GM23338 (cell line): Measurements from ENCODE around the gene LHX4. TPM values are rescaled to one million over a fixed set of nuclear protein-coding genes. Genes with fewer than 3 reads are reported as not detected.

Source experiments
- ATAC-seq: fragments of 200-7000 bp; cut with Tn5 transposase; 3 replicates; pipeline ENCODE4 v1.9.1; 2020
- DNase-seq: peaks from one replicate; pipeline ENCODE4 v3.0.0-alpha.2; 2015; ENCODE audit warnings: low spot score
- H2AFZ ChIP-seq: fragments of 200-600 bp; sonication (generic); 2 replicates; pipeline ENCODE4 v1.8.0; 2016; ENCODE audit warnings: antibody characterized with exemption, mild to moderate bottlenecking, moderate library complexity
- H3F3A ChIP-seq: fragments of 200-600 bp; sonication (generic); replicated peaks from 2 replicates; pipeline ENCODE4 v1.8.0; 2017; ENCODE audit warnings: antibody characterized with exemption, mixed run types, low read depth
- H3K27ac ChIP-seq: fragments of 200-600 bp; sonication (generic); 2 replicates; pipeline ENCODE4 v1.6.1; 2016; ENCODE audit warnings: low read depth
- H3K27me3 ChIP-seq: fragments of 200-600 bp; sonication (generic); 2 replicates; pipeline ENCODE4 v1.8.0; 2016; ENCODE audit warnings: mild to moderate bottlenecking, mixed run types, moderate library complexity; ENCODE audit not compliant: insufficient read depth
- H3K36me3 ChIP-seq: fragments of 200-600 bp; sonication (generic); 2 replicates; pipeline ENCODE4 v1.8.0; 2016; ENCODE audit warnings: mild to moderate bottlenecking; ENCODE audit not compliant: insufficient read depth
- H3K4me1 ChIP-seq: fragments of 200-600 bp; sonication (generic); 2 replicates; pipeline ENCODE4 v1.8.0; 2016; ENCODE audit warnings: mild to moderate bottlenecking, moderate library complexity; ENCODE audit not compliant: insufficient read depth
- H3K4me2 ChIP-seq: fragments of 200-600 bp; sonication (generic); 2 replicates; pipeline ENCODE4 v1.7.1; 2017; ENCODE audit warnings: mixed run types
- H3K4me3 ChIP-seq: fragments of 200-600 bp; sonication (generic); 2 replicates; pipeline ENCODE4 v1.6.1; 2016; ENCODE audit warnings: mixed run types
- H3K79me2 ChIP-seq: fragments of 200-600 bp; sonication (generic); replicated peaks from 2 replicates; pipeline ENCODE4 v1.8.0; 2017; ENCODE audit warnings: mild to moderate bottlenecking; ENCODE audit not compliant: insufficient read depth
- H3K9me2 ChIP-seq: fragments of 200-600 bp; sonication (generic); 2 replicates; pipeline ENCODE4 v1.8.0; 2017; ENCODE audit not compliant: insufficient read depth
- H4K20me1 ChIP-seq: fragments of 200-600 bp; sonication (generic); replicated peaks from 2 replicates; pipeline ENCODE4 v1.8.0; 2017; ENCODE audit warnings: mild to moderate bottlenecking; ENCODE audit not compliant: insufficient read depth
- H3K27ac Mint-ChIP-seq: 2 replicates; pipeline ENCODE4 v1.8.0; 2020; ENCODE audit warnings: inconsistent platforms, mild to moderate bottlenecking, moderate library complexity, mixed read lengths
- H3K27me3 Mint-ChIP-seq: 3 replicates; pipeline ENCODE4 v1.8.0; 2022; ENCODE audit warnings: low read depth, mild to moderate bottlenecking, moderate library complexity, mixed read lengths, inconsistent platforms; ENCODE audit not compliant: insufficient read depth, poor library complexity
- H3K36me3 Mint-ChIP-seq: 3 replicates; pipeline ENCODE4 v1.8.0; 2021; ENCODE audit warnings: low read depth, mild to moderate bottlenecking, inconsistent platforms, moderate library complexity, mixed read lengths
- H3K4me1 Mint-ChIP-seq: 3 replicates; pipeline ENCODE4 v1.8.0; 2020; ENCODE audit warnings: mild to moderate bottlenecking, inconsistent platforms, mixed read lengths
- H3K4me3 Mint-ChIP-seq: 3 replicates; pipeline ENCODE4 v1.8.0; 2021; ENCODE audit warnings: moderate library complexity, mild to moderate bottlenecking, inconsistent platforms, mixed read lengths
- H3K9me3 Mint-ChIP-seq: 3 replicates; pipeline ENCODE4 v1.8.0; 2020; ENCODE audit warnings: moderate library complexity, mild to moderate bottlenecking, inconsistent platforms, mixed read lengths
- CREB1 ChIP-seq: fragments of 250-450 bp; sonication (Bioruptor Pico); IDR thresholded peaks from 2 replicates; pipeline ENCODE4 v1.5.0; 2020; ENCODE audit warnings: low read depth, mild to moderate bottlenecking, moderate library complexity
- EZH2 ChIP-seq: fragments of 200-600 bp; sonication (generic); IDR thresholded peaks from one replicate; pipeline ENCODE4 v1.8.0; 2017; ENCODE audit warnings: antibody characterized with exemption, mild to moderate bottlenecking, low read depth; ENCODE audit not compliant: unreplicated experiment
- EZH2phosphoT487 ChIP-seq: fragments of 200-600 bp; sonication (generic); IDR thresholded peaks from one replicate; pipeline ENCODE4 v1.8.1; 2018; ENCODE audit warnings: antibody characterized with exemption; ENCODE audit not compliant: unreplicated experiment
- JUNB ChIP-seq: IDR thresholded peaks from one replicate; pipeline ENCODE4 v1.6.1; 2016; ENCODE audit warnings: antibody characterized with exemption; ENCODE audit not compliant: unreplicated experiment
- NANOG ChIP-seq: IDR thresholded peaks from 2 replicates; pipeline ENCODE4 v1.6.1; 2016; ENCODE audit warnings: antibody characterized with exemption, borderline replicate concordance
- POLR2AphosphoS5 ChIP-seq: IDR thresholded peaks from 2 replicates; pipeline ENCODE4 v1.6.1; 2016; ENCODE audit warnings: antibody characterized with exemption, low read depth
- STAT1 ChIP-seq: IDR thresholded peaks from one replicate; pipeline ENCODE4 v1.6.1; 2016; ENCODE audit warnings: antibody characterized with exemption; ENCODE audit not compliant: unreplicated experiment
- ZNF114 ChIP-seq: fragments of 250-450 bp; sonication (Bioruptor Pico); IDR thresholded peaks from 2 replicates; pipeline ENCODE4 v1.5.0; 2020; ENCODE audit warnings: mild to moderate bottlenecking, moderate library complexity
- ZNF331 ChIP-seq: fragments of 250-450 bp; sonication (Bioruptor Pico); IDR thresholded peaks from 2 replicates; pipeline ENCODE4 v1.5.0; 2020; ENCODE audit warnings: low read depth, mild to moderate bottlenecking, moderate library complexity
- polyA plus RNA-seq: library from polyadenylated mRNA; unstranded; fragments of >200 nt; fragmentation: Nextera tagmentation; extraction: Ambion mirVana; gene quantifications from 2 replicates; pipeline ENCODE4 v1.2.1, GENCODE V29; 2016
- total RNA-seq: library from RNA; depleted of rRNA; stranded (reverse); fragments of >200 nt; shearing (Covaris generic); gene quantifications from 2 replicates; pipeline ENCODE4 v1.2.3, GENCODE V29; 2014
- TF ChIP-seq, protein P1 (sequence below), 2 experiments: fragments of 200-600 bp in 1 of 2; sonication (generic) in 1 of 2; conservative IDR thresholded peaks; 2 replicates each; pipeline versions ENCODE4 v1.5.1 to v1.6.1; 2016 to 2017; ENCODE audit warnings: antibody characterized with exemption in 2 of 2, low read depth in 2 of 2, mild to moderate bottlenecking in 2 of 2, moderate library complexity in 1 of 2
- TF ChIP-seq, protein P2 (sequence below): fragments of 250-450 bp; sonication (Bioruptor Pico); IDR thresholded peaks from 2 replicates; pipeline ENCODE4 v1.5.0; 2020; ENCODE audit warnings: mild to moderate bottlenecking, moderate library complexity
- TF ChIP-seq, protein P3 (sequence below): IDR thresholded peaks from 2 replicates; pipeline ENCODE4 v1.6.1; 2016; ENCODE audit warnings: antibody characterized with exemption

LHX4 gene
- total and polyA plus RNA-seq, 2 experiments from 2014 or later = 1.4 to 2.5 TPM

DNA sequence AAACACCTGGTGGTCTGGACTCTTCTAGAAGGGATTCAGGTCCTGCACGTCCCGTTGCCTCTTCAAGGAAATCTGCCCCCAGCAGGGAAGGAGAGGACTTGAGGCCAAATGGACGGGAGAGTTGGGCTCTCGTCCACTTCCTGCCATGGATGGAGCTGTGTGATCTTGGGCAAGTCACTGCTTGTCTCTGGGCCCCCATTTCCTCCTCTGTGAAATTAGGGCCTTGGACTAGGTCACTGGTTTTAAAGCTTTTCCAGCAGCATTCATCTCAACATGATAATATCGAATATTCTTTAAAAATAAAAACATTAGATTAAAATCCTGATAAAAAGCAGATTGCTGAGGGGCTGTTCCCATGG, 26.9 kb downstream of the LHX4 start:
- H2AFZ ChIP-seq = no peak overlapping the region
- H3K79me2 ChIP-seq = no peaks in the 10 kb centered on the region
- no peak overlapping the region for H3K27ac Mint-ChIP-seq
- no peaks in the 10 kb centered on the region for H3K27me3 ChIP-seq
- no peak overlapping the region for H3K27ac ChIP-seq
- H3K4me3 Mint-ChIP-seq = no peak overlapping the region; the same call in 2 of the 3 replicates
- H3F3A ChIP-seq = no peaks in the 10 kb centered on the region
- DNase-seq = no peak
- no peaks in the 10 kb centered on the region for H4K20me1 ChIP-seq
- no peak overlapping the region for H3K4me2 ChIP-seq
- peaks cover 37% of the 10 kb centered on the region for H3K4me1 Mint-ChIP-seq
- no peaks in the 10 kb centered on the region; the same call in 2 of the 3 replicates for H3K9me3 Mint-ChIP-seq
- ATAC-seq = no peak
- no peaks in the 10 kb centered on the region for H3K36me3 ChIP-seq
- peaks cover 14% of the 10 kb centered on the region for H3K27me3 Mint-ChIP-seq
- no peaks in the 10 kb centered on the region for H3K4me1 ChIP-seq
- TF ChIP-seq JUNB (no peak), CREB1 (CRISPR knock-in tag) (no peak)
- no peaks in the 10 kb centered on the region; the same call in 2 of the 3 replicates for H3K36me3 Mint-ChIP-seq
- H3K9me2 ChIP-seq = no peaks in the 10 kb centered on the region
- no peak overlapping the region for H3K4me3 ChIP-seq

DNA sequence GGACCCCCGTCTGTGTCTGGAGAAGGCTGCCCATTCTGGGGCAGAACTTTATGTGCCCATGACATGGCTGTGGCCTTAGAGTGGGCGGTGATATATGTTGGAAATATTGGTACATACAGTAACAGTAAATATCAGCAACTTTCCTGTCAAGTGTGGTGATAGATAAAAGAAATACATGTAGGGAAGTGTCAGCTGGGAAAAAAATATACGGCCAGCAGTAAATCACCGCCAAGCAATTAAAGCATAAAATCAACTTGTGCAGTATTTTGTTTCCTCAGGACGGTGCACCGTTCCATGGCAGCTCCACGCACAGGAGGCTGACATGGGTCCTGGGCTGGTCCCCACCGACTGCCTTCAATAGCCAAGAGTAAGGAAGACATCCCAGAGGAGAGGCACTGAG, 27.4 kb downstream of the LHX4 start:
- Histone ChIP-seq H3K4me2 (no peak overlapping the region), H3K27ac (no peak overlapping the region), H3K9me2 (no peaks in the 10 kb centered on the region), H2AFZ (no peak overlapping the region), H4K20me1 (no peaks in the 10 kb centered on the region), H3K4me3 (no peak overlapping the region), H3F3A (no peaks in the 10 kb centered on the region), H3K4me1 (no peaks in the 10 kb centered on the region), H3K27me3 (no peaks in the 10 kb centered on the region), H3K36me3 (no peaks in the 10 kb centered on the region), H3K79me2 (no peaks in the 10 kb centered on the region)
- ATAC-seq (no peak), DNase-seq (no peak)
- H3K36me3 Mint-ChIP-seq = no peaks in the 10 kb centered on the region; the same call in 2 of the 3 replicates
- no peak overlapping the region for H3K27ac Mint-ChIP-seq
- peaks cover 36% of the 10 kb centered on the region for H3K4me1 Mint-ChIP-seq
- no peaks in the 10 kb centered on the region; the same call in 2 of the 3 replicates for H3K9me3 Mint-ChIP-seq
- peaks cover 12% of the 10 kb centered on the region for H3K27me3 Mint-ChIP-seq
- no peak overlapping the region for H3K4me3 Mint-ChIP-seq
- TF ChIP-seq ZNF114 (CRISPR knock-in tag) (no peak), NANOG (no peak), CREB1 (CRISPR knock-in tag) (no peak), STAT1 (no peak), EZH2phosphoT487 (no peak), POLR2AphosphoS5 (no peak), EZH2 (no peak), JUNB (no peak), ZNF331 (no peak)
- TF ChIP-seq, protein P1, sequence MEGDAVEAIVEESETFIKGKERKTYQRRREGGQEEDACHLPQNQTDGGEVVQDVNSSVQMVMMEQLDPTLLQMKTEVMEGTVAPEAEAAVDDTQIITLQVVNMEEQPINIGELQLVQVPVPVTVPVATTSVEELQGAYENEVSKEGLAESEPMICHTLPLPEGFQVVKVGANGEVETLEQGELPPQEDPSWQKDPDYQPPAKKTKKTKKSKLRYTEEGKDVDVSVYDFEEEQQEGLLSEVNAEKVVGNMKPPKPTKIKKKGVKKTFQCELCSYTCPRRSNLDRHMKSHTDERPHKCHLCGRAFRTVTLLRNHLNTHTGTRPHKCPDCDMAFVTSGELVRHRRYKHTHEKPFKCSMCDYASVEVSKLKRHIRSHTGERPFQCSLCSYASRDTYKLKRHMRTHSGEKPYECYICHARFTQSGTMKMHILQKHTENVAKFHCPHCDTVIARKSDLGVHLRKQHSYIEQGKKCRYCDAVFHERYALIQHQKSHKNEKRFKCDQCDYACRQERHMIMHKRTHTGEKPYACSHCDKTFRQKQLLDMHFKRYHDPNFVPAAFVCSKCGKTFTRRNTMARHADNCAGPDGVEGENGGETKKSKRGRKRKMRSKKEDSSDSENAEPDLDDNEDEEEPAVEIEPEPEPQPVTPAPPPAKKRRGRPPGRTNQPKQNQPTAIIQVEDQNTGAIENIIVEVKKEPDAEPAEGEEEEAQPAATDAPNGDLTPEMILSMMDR (conservative IDR thresholded peaks at IDR 0.05; ENCODE audit: low read depth in 2 of 2) = no peak
- TF ChIP-seq, protein P2, sequence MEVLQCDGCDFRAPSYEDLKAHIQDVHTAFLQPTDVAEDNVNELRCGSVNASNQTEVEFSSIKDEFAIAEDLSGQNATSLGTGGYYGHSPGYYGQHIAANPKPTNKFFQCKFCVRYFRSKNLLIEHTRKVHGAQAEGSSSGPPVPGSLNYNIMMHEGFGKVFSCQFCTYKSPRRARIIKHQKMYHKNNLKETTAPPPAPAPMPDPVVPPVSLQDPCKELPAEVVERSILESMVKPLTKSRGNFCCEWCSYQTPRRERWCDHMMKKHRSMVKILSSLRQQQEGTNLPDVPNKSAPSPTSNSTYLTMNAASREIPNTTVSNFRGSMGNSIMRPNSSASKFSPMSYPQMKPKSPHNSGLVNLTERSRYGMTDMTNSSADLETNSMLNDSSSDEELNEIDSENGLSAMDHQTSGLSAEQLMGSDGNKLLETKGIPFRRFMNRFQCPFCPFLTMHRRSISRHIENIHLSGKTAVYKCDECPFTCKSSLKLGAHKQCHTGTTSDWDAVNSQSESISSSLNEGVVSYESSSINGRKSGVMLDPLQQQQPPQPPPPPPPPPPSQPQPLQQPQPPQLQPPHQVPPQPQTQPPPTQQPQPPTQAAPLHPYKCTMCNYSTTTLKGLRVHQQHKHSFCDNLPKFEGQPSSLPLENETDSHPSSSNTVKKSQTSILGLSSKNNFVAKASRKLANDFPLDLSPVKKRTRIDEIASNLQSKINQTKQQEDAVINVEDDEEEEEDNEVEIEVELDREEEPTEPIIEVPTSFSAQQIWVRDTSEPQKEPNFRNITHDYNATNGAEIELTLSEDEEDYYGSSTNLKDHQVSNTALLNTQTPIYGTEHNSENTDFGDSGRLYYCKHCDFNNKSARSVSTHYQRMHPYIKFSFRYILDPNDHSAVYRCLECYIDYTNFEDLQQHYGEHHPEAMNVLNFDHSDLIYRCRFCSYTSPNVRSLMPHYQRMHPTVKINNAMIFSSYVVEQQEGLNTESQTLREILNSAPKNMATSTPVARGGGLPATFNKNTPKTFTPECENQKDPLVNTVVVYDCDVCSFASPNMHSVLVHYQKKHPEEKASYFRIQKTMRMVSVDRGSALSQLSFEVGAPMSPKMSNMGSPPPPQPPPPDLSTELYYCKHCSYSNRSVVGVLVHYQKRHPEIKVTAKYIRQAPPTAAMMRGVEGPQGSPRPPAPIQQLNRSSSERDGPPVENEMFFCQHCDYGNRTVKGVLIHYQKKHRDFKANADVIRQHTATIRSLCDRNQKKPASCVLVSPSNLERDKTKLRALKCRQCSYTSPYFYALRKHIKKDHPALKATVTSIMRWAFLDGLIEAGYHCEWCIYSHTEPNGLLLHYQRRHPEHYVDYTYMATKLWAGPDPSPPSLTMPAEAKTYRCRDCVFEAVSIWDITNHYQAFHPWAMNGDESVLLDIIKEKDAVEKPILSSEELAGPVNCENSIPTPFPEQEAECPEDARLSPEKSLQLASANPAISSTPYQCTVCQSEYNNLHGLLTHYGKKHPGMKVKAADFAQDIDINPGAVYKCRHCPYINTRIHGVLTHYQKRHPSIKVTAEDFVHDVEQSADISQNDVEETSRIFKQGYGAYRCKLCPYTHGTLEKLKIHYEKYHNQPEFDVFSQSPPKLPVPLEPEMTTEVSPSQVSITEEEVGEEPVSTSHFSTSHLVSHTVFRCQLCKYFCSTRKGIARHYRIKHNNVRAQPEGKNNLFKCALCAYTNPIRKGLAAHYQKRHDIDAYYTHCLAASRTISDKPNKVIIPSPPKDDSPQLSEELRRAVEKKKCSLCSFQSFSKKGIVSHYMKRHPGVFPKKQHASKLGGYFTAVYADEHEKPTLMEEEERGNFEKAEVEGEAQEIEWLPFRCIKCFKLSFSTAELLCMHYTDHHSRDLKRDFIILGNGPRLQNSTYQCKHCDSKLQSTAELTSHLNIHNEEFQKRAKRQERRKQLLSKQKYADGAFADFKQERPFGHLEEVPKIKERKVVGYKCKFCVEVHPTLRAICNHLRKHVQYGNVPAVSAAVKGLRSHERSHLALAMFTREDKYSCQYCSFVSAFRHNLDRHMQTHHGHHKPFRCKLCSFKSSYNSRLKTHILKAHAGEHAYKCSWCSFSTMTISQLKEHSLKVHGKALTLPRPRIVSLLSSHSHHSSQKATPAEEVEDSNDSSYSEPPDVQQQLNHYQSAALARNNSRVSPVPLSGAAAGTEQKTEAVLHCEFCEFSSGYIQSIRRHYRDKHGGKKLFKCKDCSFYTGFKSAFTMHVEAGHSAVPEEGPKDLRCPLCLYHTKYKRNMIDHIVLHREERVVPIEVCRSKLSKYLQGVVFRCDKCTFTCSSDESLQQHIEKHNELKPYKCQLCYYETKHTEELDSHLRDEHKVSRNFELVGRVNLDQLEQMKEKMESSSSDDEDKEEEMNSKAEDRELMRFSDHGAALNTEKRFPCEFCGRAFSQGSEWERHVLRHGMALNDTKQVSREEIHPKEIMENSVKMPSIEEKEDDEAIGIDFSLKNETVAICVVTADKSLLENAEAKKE (CRISPR knock-in tag) = no peak
- TF ChIP-seq, protein P3, sequence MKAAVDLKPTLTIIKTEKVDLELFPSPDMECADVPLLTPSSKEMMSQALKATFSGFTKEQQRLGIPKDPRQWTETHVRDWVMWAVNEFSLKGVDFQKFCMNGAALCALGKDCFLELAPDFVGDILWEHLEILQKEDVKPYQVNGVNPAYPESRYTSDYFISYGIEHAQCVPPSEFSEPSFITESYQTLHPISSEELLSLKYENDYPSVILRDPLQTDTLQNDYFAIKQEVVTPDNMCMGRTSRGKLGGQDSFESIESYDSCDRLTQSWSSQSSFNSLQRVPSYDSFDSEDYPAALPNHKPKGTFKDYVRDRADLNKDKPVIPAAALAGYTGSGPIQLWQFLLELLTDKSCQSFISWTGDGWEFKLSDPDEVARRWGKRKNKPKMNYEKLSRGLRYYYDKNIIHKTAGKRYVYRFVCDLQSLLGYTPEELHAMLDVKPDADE = no peak
